GDM1 (cell line): ENCODE measurements around the gene LY86.

ENCODE experiments used
- DNase-seq: peaks from one replicate; lab custom pipeline; 2025; lab: John Stamatoyannopoulos, UW

LY86 gene

DNA sequence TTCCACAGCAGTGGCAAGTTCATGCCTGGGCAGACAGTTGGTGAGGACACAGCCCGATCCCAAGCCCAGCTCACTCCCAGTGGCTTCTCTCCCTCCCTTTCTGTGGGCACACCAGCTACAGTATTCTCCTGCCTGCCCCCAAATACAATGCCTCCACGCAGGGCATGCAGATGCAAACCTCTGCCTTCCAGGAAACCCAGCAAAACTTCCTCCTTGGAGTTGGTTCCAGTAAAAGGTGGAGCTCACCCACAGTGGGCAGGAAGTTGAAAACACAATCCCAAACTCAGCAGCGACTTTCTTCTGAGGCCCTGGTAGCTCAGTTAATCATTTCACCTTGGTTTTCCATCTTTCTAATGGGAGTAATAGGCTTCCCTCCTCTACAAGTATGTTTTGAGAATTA is 93.7 kb downstream of the LY86 start:
- no peak for DNase-seq

DNA sequence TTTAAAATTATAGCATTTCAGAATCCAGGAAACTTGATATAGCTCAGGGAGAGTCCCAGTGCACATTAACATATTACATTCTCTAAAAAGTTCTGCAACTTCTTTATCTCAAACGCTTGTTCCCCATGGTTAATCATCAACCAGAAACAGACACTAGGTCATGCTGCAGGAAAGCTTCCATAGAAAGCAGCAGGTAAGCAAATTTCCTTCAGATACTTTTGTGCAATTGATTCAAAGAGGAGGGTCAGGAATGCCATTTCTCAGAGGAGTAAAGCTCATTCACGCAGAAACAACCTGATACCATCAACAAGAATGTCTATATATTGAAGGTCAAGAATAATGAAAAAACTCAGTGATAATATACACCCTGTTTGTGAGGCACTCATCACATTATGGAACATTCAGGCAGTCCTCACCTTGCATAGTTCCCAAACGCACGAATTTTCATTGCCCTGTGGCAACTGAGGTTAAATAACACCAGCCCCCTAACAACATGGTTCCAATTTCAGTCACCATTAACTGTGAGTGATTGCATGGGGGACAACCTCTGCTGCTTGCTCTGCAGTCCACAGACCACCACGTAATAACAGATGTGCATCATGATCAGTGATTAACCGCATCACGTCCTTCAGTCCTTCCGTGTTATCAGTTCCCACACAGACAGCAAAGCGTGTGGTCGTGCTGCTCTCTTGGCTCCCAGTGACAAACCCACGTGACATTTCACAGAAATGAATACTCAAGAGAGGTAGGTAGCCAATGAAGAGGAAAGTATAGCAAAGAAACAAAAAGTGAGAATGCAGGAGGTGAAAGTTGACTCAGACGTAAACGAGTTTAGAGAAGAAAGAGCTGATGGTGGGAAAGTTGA is 95.7 kb downstream of the LY86 start:
- DNase-seq = no peak

- no peak for DNase-seq
Measured at GRCh38 chr6:6685249-6686040, 96.9 kb downstream of the LY86 start.

GRCh38 chr6:6686176-6686575 is 97.7 kb downstream of the LY86 start:
- no peak for DNase-seq

GRCh38 chr6:6686748-6687601 is 98.5 kb downstream of the LY86 start:
- no peak for DNase-seq

GRCh38 chr6:6688283-6688682 is 99.8 kb downstream of the LY86 start:
- no peak for DNase-seq

GRCh38 chr6:6688951-6689350 is 100.4 kb downstream of the LY86 start:
- no peak for DNase-seq

GRCh38 chr6:6689400-6690143 is 101.1 kb downstream of the LY86 start:
- DNase-seq = no peak

GRCh38 chr6:6690144-6690483 is 101.6 kb downstream of the LY86 start:
- no peak for DNase-seq

GRCh38 chr6:6694368-6694780 is 105.9 kb downstream of the LY86 start:
- no peak for DNase-seq

GRCh38 chr6:6694825-6695624 is 106.5 kb downstream of the LY86 start:
- no peak for DNase-seq

DNA sequence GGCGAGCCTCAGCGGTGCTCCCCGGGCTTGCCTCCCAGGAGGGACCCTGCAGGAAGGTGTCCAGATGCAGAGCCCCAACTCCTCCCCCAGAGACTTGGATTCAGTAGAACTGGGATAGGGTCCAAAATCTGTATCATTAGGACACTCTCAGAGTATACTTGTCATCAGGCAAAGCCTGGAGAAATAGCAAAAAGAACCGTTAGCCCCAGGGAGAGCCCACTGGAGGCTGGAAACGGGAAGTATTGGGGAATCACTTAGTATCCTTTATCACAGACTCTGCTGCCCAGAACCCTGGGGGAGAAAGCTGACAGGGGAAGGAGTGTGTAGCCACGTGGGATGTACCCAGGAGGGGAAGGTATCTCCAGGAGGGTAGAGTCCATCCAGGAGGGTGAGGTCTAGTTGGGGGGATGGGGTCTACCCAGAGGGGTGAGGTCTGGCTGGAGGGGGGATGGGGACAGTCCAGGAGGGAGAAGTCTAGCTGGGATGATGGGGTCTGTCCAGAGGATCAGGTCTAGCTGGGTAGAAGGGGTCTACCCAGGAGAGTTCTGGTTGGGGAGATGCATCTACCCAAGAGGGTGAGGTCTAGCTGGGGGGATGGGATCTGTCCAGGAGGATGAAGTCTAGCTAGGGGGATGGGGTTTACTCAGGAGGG is 107.2 kb downstream of the LY86 start:
- no peak for DNase-seq

- DNase-seq = peak; percentile 86
Measured at GRCh38 chr6:6696867-6697531, 108.5 kb downstream of the LY86 start.

- no peak for DNase-seq
Measured at GRCh38 chr6:6697620-6698019, 109.1 kb downstream of the LY86 start.

GRCh38 chr6:6699741-6700367 is 111.3 kb downstream of the LY86 start:
- DNase-seq = no peak

DNA sequence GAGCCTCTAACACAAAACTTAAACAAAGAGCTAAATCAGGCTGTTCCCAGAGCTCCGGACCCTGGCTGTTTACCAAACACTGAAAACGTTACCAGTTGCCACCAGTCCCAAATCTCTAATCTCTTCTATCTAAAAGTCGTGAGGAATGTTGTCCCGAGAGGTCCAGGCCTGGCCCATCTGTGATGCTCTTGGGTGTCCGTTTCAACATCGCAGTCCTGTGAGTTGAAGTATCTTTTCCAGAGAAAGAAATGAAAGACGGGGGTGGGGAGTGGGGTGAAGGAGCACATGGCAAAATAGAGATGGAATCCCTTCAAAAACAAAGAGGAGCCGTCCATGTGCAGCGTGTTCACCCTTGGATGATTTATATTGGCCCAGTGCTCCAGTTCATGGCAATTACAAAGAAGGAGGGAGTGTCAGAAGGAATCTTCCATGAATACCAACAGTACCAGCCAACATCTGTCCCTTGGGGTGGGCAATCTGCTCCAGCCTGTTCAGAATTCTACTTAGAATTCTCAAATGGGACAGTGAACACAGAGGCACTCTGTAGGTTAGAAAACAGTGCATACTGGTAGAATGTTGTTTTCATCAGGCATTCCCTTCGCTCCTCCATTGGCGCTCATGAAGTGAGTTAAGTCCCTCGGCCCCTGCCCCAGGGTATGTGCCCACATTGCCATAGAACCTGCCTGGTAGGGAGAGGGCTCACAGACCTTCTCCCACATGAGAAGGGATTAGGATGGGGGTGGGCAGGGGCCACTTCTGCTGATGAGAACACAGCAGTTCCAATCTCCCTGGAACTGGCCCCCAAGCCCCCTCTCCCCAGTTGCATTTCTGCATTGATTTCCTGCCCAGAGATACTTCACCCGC is 112.1 kb downstream of the LY86 start:
- no peak for DNase-seq

DNA sequence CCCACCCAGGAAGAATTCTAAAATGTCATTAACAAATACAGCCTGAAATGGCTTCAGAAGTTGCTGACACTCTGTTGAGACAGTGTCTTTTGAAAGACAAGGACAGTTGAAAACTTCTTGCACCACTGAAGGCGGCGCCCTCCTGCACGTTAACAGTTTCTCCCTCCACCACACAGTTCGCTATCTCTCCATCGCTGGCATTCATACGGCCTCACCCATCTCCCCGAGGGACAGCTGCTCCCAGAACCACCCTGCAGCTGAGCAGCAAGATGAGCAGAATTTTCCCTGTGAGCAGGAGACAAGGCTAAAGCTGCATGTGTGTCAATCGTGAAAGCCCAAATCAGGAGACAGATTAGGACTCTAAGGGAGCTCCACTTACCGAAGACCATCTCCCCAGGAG is 113.3 kb downstream of the LY86 start:
- no peak for DNase-seq

- DNase-seq = no peak
Measured at GRCh38 chr6:6703699-6704098, 115.2 kb downstream of the LY86 start.
